WI38 (cell line): ENCODE measurements around the gene GTF3C1.

Source experiments
- H3K4me3 ChIP-seq: 2 replicates; pipeline ENCODE4 v1.5.1; 2011; ENCODE audit warnings: low read depth, mild to moderate bottlenecking, control low read depth, low read length
- CTCF ChIP-seq: IDR thresholded peaks from 2 replicates; pipeline ENCODE4 v1.5.1; 2012; ENCODE audit warnings: low read depth, mild to moderate bottlenecking, control low read depth, low read length

GTF3C1 gene

GRCh38 chr16:27429981-27430441, 119.7 kb downstream of the GTF3C1 start:
- no peak for TF ChIP-seq CTCF
- no peak overlapping the region for H3K4me3 ChIP-seq

- no peak for TF ChIP-seq CTCF
- no peak overlapping the region for H3K4me3 ChIP-seq
These were observed 120.3 kb downstream of the GTF3C1 start for GRCh38 chr16:27429330-27429871.

GRCh38 chr16:27428026-27428785, 121.5 kb downstream of the GTF3C1 start:
- no peak overlapping the region for H3K4me3 ChIP-seq
- no peak for TF ChIP-seq CTCF

GRCh38 chr16:27427538-27427937, 122.2 kb downstream of the GTF3C1 start:
- H3K4me3 ChIP-seq = no peak overlapping the region
- TF ChIP-seq CTCF = no peak

- TF ChIP-seq CTCF = no peak
- H3K4me3 ChIP-seq = no peak overlapping the region
These were observed 123.0 kb downstream of the GTF3C1 start for GRCh38 chr16:27426423-27427408.

GRCh38 chr16:27425961-27426360, 123.8 kb downstream of the GTF3C1 start:
- TF ChIP-seq CTCF = no peak

More at GRCh38 chr16:27425961-27426360, 123.8 kb downstream of the GTF3C1 start:
- no peak overlapping the region for H3K4me3 ChIP-seq
